ENCODE results near the gene ZNF827. TPM values are rescaled to one million over a fixed set of nuclear protein-coding genes. Genes with fewer than 3 reads are reported as not detected.

Gene ZNF827
- total and polyA plus RNA-seq, 2 of the 8 experiments (the other 6 are each of a cell fraction or from before 2014, with no cell fraction given) = 25.3 to 26.2 TPM

DNA sequence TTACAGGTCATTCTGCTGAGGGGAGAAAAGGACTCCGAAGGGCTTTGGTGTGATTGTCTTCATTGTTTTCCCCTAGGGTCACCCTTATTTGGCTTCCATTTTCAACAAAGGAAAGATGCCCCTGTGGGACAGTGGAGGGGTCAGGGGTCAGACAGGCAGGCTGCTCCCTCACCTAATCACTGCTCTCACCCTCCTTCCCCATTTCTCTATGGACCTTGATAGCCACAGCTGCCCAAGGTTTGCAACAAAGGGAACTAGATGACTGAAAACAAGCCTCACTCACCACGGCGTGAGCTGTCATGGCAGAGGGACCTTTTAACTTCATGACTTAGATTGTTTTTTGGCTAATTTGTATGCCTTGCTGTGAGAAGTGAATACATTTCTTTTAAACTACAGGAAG lies 218.0 kb downstream of the ZNF827 start:
- H2AFZ ChIP-seq (ENCODE audit: low read length) = peak overlapping the region; percentile 40; the same call in 1 of the 2 replicates
- no peak overlapping the region for H4K91ac ChIP-seq (replicated peaks; ENCODE audit: insufficient read length, low read length)
- no peaks in the 10 kb centered on the region for H3K27me3 ChIP-seq (replicated peaks in 1 of 4; ENCODE audit: control insufficient read depth in 3 of 4, extremely low read depth in 1 of 4, insufficient read depth in 3 of 4, low read length in 3 of 4)
- no peak for DNase-seq (ENCODE audit: low read depth in 1 of 2, low spot score in 2 of 2)
- H3K14ac ChIP-seq (ENCODE audit: insufficient read length) = no peak overlapping the region
- H2BK12ac ChIP-seq (ENCODE audit: low read depth, low read length) = no peak overlapping the region
- POLR2A ChIA-PET (ENCODE audit: partially characterized antibody) = interaction anchor here (1.1 kb wide), 1 partner anchor 13 kb away, joined by 3 read pairs; no protein-coding TSS in a partner anchor
- H2BK120ac ChIP-seq (replicated peaks; ENCODE audit: low read depth, low read length) = no peak overlapping the region
- no peaks in the 10 kb centered on the region for H3K79me2 ChIP-seq (ENCODE audit: control insufficient read depth in 1 of 2, insufficient read depth in 2 of 2, low read length in 2 of 2)
- no peak overlapping the region for H4K5ac ChIP-seq (ENCODE audit: insufficient read length, low read depth, low read length)
- H3K4ac ChIP-seq (replicated peaks; ENCODE audit: insufficient read length, low read depth, low read length) = no peak overlapping the region
- no peak for FAIRE-seq
- no peak overlapping the region for H3K18ac ChIP-seq (ENCODE audit: extremely low read depth, low read length)
- no peak overlapping the region for H3K23ac ChIP-seq (ENCODE audit: insufficient read length)
- H3K4me2 ChIP-seq (ENCODE audit: insufficient read depth in 1 of 2, low read depth in 2 of 2, low read length in 2 of 2) = no peak overlapping the region
- no peak overlapping the region for H3K9ac ChIP-seq (replicated peaks in 1 of 4; ENCODE audit: extremely low read depth in 1 of 4, low read depth in 3 of 4, low read length in 3 of 4)
- H3K27ac ChIP-seq (ENCODE audit: low read depth, low read length) = no peak overlapping the region
- H3K36me3 ChIP-seq (ENCODE audit: control insufficient read depth in 2 of 4, insufficient read depth in 4 of 4, low read length in 3 of 4) = no peaks in the 10 kb centered on the region
- 0 out of 7 replicates have a peak, but pooled peaks cover 0 to 3% (median 0%) of the 10 kb centered on the region in 4 experiments for H3K4me1 ChIP-seq (replicated peaks in 1 of 4; ENCODE audit: control insufficient read depth in 3 of 4, insufficient read depth in 4 of 4, low read length in 3 of 4)
- H4K20me1 ChIP-seq (replicated peaks in 1 of 2; ENCODE audit: control insufficient read depth in 1 of 2, insufficient read depth in 2 of 2, low read length in 2 of 2) = no peaks in the 10 kb centered on the region
- H2BK20ac ChIP-seq (ENCODE audit: low read length) = no peak overlapping the region; the same call in 1 of the 2 replicates
- no peaks in the 10 kb centered on the region for H3K79me1 ChIP-seq (ENCODE audit: low read depth, low read length)
- no peak overlapping the region for H2BK15ac ChIP-seq (ENCODE audit: low read length)
- H3K9me3 ChIP-seq (ENCODE audit: insufficient read depth in 2 of 2, low read depth in 1 of 2, low read length in 1 of 2) = peaks cover 2 to 3% of the 10 kb centered on the region in 2 experiments; a peak in 2 of 4 replicates
- CTCF ChIA-PET (ENCODE audit: partially characterized antibody) = no interaction called here
- WGBS, 2 experiments (ENCODE audit: extremely low coverage in 1 of 2, insufficient coverage in 1 of 2, insufficient read length in 1 of 2, insufficient replicate concordance in 2 of 2, low coverage in 1 of 2, low lambda C conversion rate in 2 of 2, missing lambda C conversion rate in 1 of 2) = 92% methylated on average over 3 of the region's 3 CpGs; no CpG with 5 or more reads in 1 of the 2 experiments
- H2AK5ac ChIP-seq (ENCODE audit: low read depth, low read length) = no peak overlapping the region
- H3K56ac ChIP-seq (replicated peaks; ENCODE audit: insufficient read length, low read depth, low read length) = no peak overlapping the region
- no peak overlapping the region for H3K4me3 ChIP-seq (ENCODE audit: extremely low read depth in 1 of 4, insufficient read depth in 2 of 4, low read depth in 3 of 4, low read length in 4 of 4)
- peak overlapping the region; percentile 53; the same call in 1 of the 2 replicates for H2BK5ac ChIP-seq (ENCODE audit: low read depth, low read length)
- H3K23me2 ChIP-seq (ENCODE audit: low read depth, low read length) = no peaks in the 10 kb centered on the region; the same call in 1 of the 2 replicates
- H4K8ac ChIP-seq (ENCODE audit: extremely low read depth, insufficient read depth, low read length) = no peak overlapping the region
- TF ChIP-seq KDM4A (IDR thresholded peaks at IDR 0.05; ENCODE audit: low read depth, low read length, severe bottlenecking) = no peak
- no peak for TF ChIP-seq BCL11A (IDR thresholded peaks at IDR 0.05; ENCODE audit: low read depth in 2 of 2, low read length in 2 of 2)
- TF ChIP-seq ZNF274 (IDR thresholded peaks at IDR 0.05; ENCODE audit: borderline replicate concordance, extremely low read depth, low read length) = no peak
- no peak for TF ChIP-seq SRF (IDR thresholded peaks at IDR 0.05; ENCODE audit: low read depth, low read length)

Data from H1 (cell line).